ENCODE measurements around the gene SLC34A1.

Gene SLC34A1

DNA sequence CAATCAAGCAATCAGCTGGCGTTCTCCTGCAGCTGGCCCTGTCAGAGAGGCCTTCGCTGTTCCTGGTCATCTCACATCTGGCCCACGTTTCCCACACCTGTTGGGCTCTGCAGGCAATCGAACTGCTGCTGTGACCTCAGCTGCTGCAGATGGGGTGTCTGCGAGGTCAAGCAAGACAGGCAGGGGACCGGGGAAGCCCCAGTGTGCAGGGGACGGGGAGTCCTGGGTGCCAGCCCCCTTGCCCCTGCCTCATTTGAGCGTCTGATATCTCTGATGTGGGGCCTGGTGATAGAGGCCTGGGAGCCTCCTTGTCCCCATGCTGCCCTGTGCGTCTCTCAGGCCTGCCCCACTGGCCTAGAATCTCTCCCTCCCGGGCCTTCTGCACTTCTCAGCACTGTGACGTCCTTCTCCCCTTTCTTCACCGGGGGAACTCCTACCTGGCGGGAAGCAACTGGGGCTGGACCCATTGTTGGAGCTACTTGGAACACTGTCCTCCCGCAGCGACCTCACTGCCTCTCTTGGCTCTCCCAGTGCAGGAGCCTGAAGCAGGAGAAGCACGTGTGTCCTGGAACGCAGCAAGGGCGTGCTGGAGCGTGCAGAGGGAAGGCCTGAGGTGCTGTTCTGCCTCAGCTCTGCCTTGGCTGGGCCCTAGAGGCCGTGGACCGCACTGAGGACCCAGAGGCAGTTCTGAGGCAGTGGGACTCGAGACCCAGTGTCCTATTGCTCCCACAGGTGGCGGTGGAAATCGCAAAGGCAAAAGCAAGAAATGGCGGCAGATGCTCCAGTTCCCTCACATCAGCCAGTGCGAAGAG lies 46.1 kb downstream of the SLC34A1 start:
- Histone ChIP-seq H3K27ac (ENCODE audit: insufficient read depth in 1 of 2, low read depth in 1 of 2, low read length in 2 of 2, poor library complexity in 1 of 2, severe bottlenecking in 2 of 2) (peak overlapping the region in 1 of 2 experiments; percentile 92), H3K36me3 (ENCODE audit: control insufficient read depth in 4 of 4, insufficient read depth in 4 of 4, low read length in 3 of 4) (peaks cover 2 to 58% (median 37%) of the 10 kb centered on the region in 4 experiments), H3K4me1 (ENCODE audit: control extremely low read depth in 1 of 4, control insufficient read depth in 4 of 4, insufficient read depth in 4 of 4, low read length in 3 of 4) (peaks cover 12 to 71% (median 66%) of the 10 kb centered on the region in 4 experiments), H3K4me3 (ENCODE audit: control insufficient read depth in 1 of 7, extremely low read depth in 1 of 7, insufficient read depth in 4 of 7, low read depth in 2 of 7, low read length in 6 of 7) (peak overlapping the region in 3 of 7 experiments; percentile 82 to 89 (median 83)), H3K9me3 (ENCODE audit: control extremely low read depth in 1 of 5, control insufficient read depth in 4 of 5, insufficient read depth in 2 of 5, low read depth in 1 of 5, low read length in 4 of 5) (no peaks in the 10 kb centered on the region), H3K27me3 (replicated peaks in 2 of 5; ENCODE audit: control insufficient read depth in 4 of 5, insufficient read depth in 5 of 5, low read length in 4 of 5) (no peaks in the 10 kb centered on the region)
- no peak for DNase-seq
- WGBS (ENCODE audit: insufficient coverage): 87% methylated on average over 24 of the region's 26 CpGs
- ChIA-PET CTCF (interaction anchor here (0.9 to 23.4 kb wide), 5 partner anchors 18 to 79 kb away, joined by 3 to 387 read pairs (median 8); partner anchors contain the start of genes DOK3, F12, PFN3 and PRR7), POLR2A (interaction anchor here (0.9 to 3.9 kb wide), 6 partner anchors 9 to 27 kb away, joined by 3 to 19 read pairs (median 4); partner anchors contain the start of gene PRR7)

DNA sequence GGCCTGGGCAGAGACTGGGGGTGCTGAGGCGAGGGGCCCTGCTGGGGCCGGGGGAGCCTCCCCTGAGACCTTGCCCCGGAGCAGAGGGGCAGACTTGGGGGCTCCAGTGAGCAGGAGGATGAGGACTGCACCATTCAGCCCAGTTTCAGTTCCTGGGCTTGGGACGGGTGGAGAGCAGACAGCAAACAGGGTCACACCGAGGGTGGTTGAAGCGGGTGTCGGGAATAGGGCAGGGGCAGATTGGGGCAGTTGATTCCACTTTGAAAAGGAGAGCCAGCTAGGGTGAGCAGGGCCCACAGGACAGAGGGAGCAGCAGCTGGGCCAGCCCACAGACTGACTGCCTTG lies 46.7 kb downstream of the SLC34A1 start:
- H3K27ac ChIP-seq (ENCODE audit: insufficient read depth in 1 of 2, low read depth in 1 of 2, low read length in 2 of 2, poor library complexity in 1 of 2, severe bottlenecking in 2 of 2): peak overlapping the region in 1 of 2 experiments; percentile 92
- DNase-seq: no peak
- CTCF ChIA-PET: interaction anchor here (0.9 to 23.4 kb wide), 5 partner anchors 17 to 78 kb away, joined by 3 to 387 read pairs (median 8); partner anchors contain the start of genes DOK3, F12, PFN3 and PRR7
- POLR2A ChIA-PET: interaction anchor here (0.9 to 1.9 kb wide), 4 partner anchors 10 to 26 kb away, joined by 3 to 6 read pairs (median 4); partner anchors contain the start of gene PRR7
- H3K27me3 ChIP-seq (replicated peaks in 2 of 5; ENCODE audit: control insufficient read depth in 4 of 5, insufficient read depth in 5 of 5, low read length in 4 of 5): no peaks in the 10 kb centered on the region
- peak overlapping the region in 4 of 7 experiments; percentile 26 to 83 (median 66) for H3K4me3 ChIP-seq (ENCODE audit: control insufficient read depth in 1 of 7, extremely low read depth in 1 of 7, insufficient read depth in 4 of 7, low read depth in 2 of 7, low read length in 6 of 7)
- H3K9me3 ChIP-seq (ENCODE audit: control extremely low read depth in 1 of 5, control insufficient read depth in 4 of 5, insufficient read depth in 2 of 5, low read depth in 1 of 5, low read length in 4 of 5): no peaks in the 10 kb centered on the region
- 69% methylated on average over 5 of the region's 7 CpGs for WGBS (ENCODE audit: insufficient coverage)
- H3K4me1 ChIP-seq (ENCODE audit: control extremely low read depth in 1 of 4, control insufficient read depth in 4 of 4, insufficient read depth in 4 of 4, low read length in 3 of 4): peaks cover 10 to 65% (median 61%) of the 10 kb centered on the region in 4 experiments
- H3K36me3 ChIP-seq (ENCODE audit: control insufficient read depth in 4 of 4, insufficient read depth in 4 of 4, low read length in 3 of 4): peaks cover 5 to 64% (median 43%) of the 10 kb centered on the region in 4 experiments

DNA sequence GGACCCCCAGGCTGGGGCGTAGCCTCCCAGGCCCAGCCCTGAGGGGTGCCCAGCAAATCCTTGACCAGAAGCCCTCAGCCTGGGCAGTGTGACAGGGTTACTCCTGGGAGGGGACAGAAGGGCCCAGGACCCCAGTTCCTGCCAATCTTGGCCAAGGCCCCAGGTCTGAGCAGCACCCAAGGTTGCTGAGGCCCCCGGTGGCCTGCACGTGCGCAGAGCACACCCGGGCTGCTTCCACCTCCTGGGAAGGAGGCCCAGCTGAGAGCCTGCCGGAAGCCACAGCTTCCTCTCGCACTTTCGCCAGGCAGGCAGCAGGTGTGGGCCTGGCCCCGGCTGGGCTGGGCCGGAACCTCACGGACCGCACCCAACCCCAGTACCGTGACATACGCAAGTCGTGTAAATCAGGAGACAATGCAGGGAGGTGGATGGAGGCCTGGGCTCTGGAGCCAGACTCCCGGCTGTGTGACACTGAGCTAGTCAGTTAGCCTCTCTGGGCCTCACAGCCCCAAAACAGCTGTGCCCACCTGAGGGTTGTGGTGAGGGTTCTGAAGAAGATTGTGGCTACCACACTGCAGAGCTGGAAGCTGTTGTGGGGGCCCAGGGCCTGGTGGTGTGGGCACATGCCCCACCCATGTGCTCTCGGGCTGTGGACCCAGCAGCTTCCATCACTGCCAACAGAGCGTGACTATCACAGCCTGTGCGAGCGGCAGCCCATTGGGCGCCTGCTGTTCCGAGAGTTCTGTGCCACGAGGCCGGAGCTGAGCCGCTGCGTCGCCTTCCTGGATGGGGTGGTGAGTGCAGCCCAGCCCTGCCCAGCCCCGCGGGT lies 47.3 kb downstream of the SLC34A1 start:
- ChIA-PET CTCF (interaction anchor here (0.9 to 23.4 kb wide), 6 partner anchors 17 to 78 kb away, joined by 3 to 387 read pairs (median 6); partner anchors contain the start of genes DOK3, F12, PFN3 and PRR7), POLR2A (interaction anchor here (0.9 to 1.9 kb wide), 6 partner anchors 11 to 28 kb away, joined by 3 to 6 read pairs (median 4); partner anchors contain the start of gene PRR7)
- Histone ChIP-seq H3K4me1 (ENCODE audit: control extremely low read depth in 1 of 4, control insufficient read depth in 4 of 4, insufficient read depth in 4 of 4, low read length in 3 of 4) (peaks cover 10 to 64% (median 61%) of the 10 kb centered on the region in 4 experiments), H3K27ac (ENCODE audit: insufficient read depth in 1 of 2, low read depth in 1 of 2, low read length in 2 of 2, poor library complexity in 1 of 2, severe bottlenecking in 2 of 2) (peak overlapping the region; percentile 16 to 92), H3K27me3 (replicated peaks in 2 of 5; ENCODE audit: control insufficient read depth in 4 of 5, insufficient read depth in 5 of 5, low read length in 4 of 5) (no peaks in the 10 kb centered on the region), H3K36me3 (ENCODE audit: control insufficient read depth in 4 of 4, insufficient read depth in 4 of 4, low read length in 3 of 4) (peaks cover 5 to 69% (median 48%) of the 10 kb centered on the region in 4 experiments), H3K9me3 (ENCODE audit: control extremely low read depth in 1 of 5, control insufficient read depth in 4 of 5, insufficient read depth in 2 of 5, low read depth in 1 of 5, low read length in 4 of 5) (no peaks in the 10 kb centered on the region), H3K4me3 (ENCODE audit: control insufficient read depth in 1 of 7, extremely low read depth in 1 of 7, insufficient read depth in 4 of 7, low read depth in 2 of 7, low read length in 6 of 7) (peak overlapping the region in 4 of 7 experiments; percentile 26 to 83 (median 66))
- WGBS (ENCODE audit: insufficient coverage): 37% methylated on average over 23 of the region's 29 CpGs
- DNase-seq: peak; percentile 86 to 94 (median 93)

GRCh38 chr5:177432143-177432838 lies 48.1 kb downstream of the SLC34A1 start:
- Histone ChIP-seq H3K27me3 (replicated peaks in 2 of 5; ENCODE audit: control insufficient read depth in 4 of 5, insufficient read depth in 5 of 5, low read length in 4 of 5) (no peaks in the 10 kb centered on the region), H3K9me3 (ENCODE audit: control extremely low read depth in 1 of 5, control insufficient read depth in 4 of 5, insufficient read depth in 2 of 5, low read depth in 1 of 5, low read length in 4 of 5) (no peaks in the 10 kb centered on the region), H3K4me3 (ENCODE audit: control insufficient read depth in 1 of 7, extremely low read depth in 1 of 7, insufficient read depth in 4 of 7, low read depth in 2 of 7, low read length in 6 of 7) (peak overlapping the region in 2 of 7 experiments; percentile 22 to 83), H3K27ac (ENCODE audit: insufficient read depth in 1 of 2, low read depth in 1 of 2, low read length in 2 of 2, poor library complexity in 1 of 2, severe bottlenecking in 2 of 2) (peak overlapping the region in 1 of 2 experiments; percentile 92), H3K36me3 (ENCODE audit: control insufficient read depth in 4 of 4, insufficient read depth in 4 of 4, low read length in 3 of 4) (peaks cover 7 to 75% (median 53%) of the 10 kb centered on the region in 4 experiments), H3K4me1 (ENCODE audit: control extremely low read depth in 1 of 4, control insufficient read depth in 4 of 4, insufficient read depth in 4 of 4, low read length in 3 of 4) (peaks cover 8 to 58% (median 56%) of the 10 kb centered on the region in 4 experiments)
- 83% methylated on average over 14 of the region's 18 CpGs for WGBS (ENCODE audit: insufficient coverage)
- DNase-seq: no peak
- ChIA-PET POLR2A (interaction anchor here (1.0 to 1.9 kb wide), 4 partner anchors 11 to 28 kb away, joined by 3 to 6 read pairs (median 4); partner anchors contain the start of gene PRR7), CTCF (interaction anchor here (0.6 to 23.4 kb wide), 6 partner anchors 16 to 114 kb away, joined by 3 to 387 read pairs (median 6); partner anchors contain the start of genes F12, PFN3 and PRR7)

DNA sequence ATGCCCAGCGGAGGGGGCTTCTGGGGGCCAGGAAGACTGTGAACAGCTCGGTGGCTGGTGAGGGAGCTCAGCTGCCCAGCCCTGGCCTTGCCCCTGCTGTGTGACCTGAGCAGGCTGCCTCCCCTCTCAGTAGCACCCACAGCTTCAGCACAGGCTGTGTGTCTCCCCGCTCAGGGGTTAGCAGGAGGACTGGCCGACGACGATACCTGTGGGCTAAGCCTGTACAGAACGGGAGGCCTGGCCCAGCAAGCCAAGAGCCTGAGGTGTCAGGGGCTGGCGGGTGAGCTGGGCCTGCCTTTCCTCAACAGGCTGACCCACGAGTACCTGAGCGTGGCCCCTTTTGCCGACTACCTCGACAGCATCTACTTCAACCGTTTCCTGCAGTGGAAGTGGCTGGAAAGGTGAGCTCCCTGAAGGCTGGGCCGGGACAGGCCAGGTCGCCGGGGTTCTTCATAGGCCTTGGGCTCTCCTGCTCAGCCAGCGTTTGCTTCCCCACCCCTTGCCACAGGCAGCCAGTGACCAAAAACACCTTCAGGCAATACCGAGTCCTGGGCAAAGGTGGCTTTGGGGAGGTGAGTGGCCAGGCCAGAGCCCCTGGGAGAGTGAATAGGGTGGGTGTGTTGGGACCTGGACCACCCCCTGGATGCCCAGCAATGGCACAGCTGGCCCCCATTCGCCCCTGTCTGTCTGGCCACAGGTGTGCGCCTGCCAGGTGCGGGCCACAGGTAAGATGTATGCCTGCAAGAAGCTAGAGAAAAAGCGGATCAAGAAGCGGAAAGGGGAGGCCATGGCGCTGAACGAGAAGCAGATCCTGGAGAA lies 48.8 kb downstream of the SLC34A1 start:
- Histone ChIP-seq H3K27me3 (replicated peaks in 2 of 5; ENCODE audit: control insufficient read depth in 4 of 5, insufficient read depth in 5 of 5, low read length in 4 of 5) (no peaks in the 10 kb centered on the region), H3K4me3 (ENCODE audit: control insufficient read depth in 1 of 7, extremely low read depth in 1 of 7, insufficient read depth in 4 of 7, low read depth in 2 of 7, low read length in 6 of 7) (no peak overlapping the region), H3K4me1 (ENCODE audit: control extremely low read depth in 1 of 4, control insufficient read depth in 4 of 4, insufficient read depth in 4 of 4, low read length in 3 of 4) (peaks cover 8 to 51% (median 49%) of the 10 kb centered on the region in 4 experiments), H3K9me3 (ENCODE audit: control extremely low read depth in 1 of 5, control insufficient read depth in 4 of 5, insufficient read depth in 2 of 5, low read depth in 1 of 5, low read length in 4 of 5) (no peaks in the 10 kb centered on the region), H3K27ac (ENCODE audit: insufficient read depth in 1 of 2, low read depth in 1 of 2, low read length in 2 of 2, poor library complexity in 1 of 2, severe bottlenecking in 2 of 2) (no peak overlapping the region), H3K36me3 (ENCODE audit: control insufficient read depth in 4 of 4, insufficient read depth in 4 of 4, low read length in 3 of 4) (peaks cover 13 to 77% (median 60%) of the 10 kb centered on the region in 4 experiments)
- ChIA-PET CTCF (interaction anchor here (0.6 to 23.4 kb wide), 6 partner anchors 15 to 115 kb away, joined by 3 to 387 read pairs (median 3); partner anchors contain the start of genes F12, PFN3 and PRR7), POLR2A (interaction anchor here (1.0 to 1.2 kb wide), 2 partner anchors 11 to 24 kb away, joined by 3 to 4 read pairs; no protein-coding TSS in a partner anchor)
- WGBS (ENCODE audit: insufficient coverage): 95% methylated on average over 15 of the region's 25 CpGs
- DNase-seq: no peak
